Measurements from ENCODE around the gene ZNHIT3. TPM values are rescaled to one million over a fixed set of nuclear protein-coding genes. Genes with fewer than 3 reads are reported as not detected.

Gene ZNHIT3
- total RNA-seq, 1 donor from 2014 or later = 57.0 TPM

DNA sequence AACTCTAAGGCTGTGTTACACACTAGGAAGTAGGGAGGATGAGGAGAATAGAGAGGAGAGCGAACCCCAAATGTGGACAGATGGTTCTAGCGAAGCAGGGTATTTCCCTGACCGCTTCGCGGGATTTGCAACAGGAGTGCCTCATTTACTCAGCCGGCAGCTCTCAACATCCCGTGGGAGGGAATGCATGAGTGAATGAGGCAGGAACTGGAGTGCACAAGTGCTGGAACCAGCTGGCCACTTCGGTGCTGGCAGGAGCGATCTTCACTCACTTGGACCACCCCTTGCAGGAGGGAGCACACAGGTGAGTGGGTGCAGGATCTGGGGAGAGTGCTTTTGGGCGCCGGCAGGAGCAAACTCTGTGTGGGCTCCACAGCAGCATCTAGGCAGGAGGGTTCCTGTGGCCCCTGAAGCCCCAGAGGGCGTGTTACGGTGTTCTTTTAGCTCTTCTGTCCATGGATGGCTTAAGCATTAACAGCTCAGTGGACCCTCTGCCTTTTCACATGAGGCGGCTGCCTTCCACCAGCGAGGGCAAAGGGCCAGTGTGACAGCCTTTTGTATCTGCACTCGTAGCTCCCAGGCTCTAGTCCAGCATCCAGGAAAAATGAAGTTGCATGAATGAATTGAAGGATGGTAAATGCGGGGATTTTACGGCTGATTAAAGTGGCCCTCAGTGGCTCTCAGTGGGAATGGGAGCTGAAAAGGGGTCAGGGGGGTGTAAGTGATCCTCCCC lies 17.4 kb upstream of the ZNHIT3 start:
- Mint-ChIP-seq H3K36me3 (ENCODE audit: low read depth) (no peaks in the 10 kb centered on the region), H3K9me3 (no peaks in the 10 kb centered on the region), H3K27ac (ENCODE audit: unreplicated experiment) (no peak overlapping the region), H3K4me1 (no peaks in the 10 kb centered on the region), H3K4me3 (no peak overlapping the region), H3K27me3 (ENCODE audit: low read depth) (peaks cover 80% of the 10 kb centered on the region)
- TF ChIP-seq, protein P1, sequence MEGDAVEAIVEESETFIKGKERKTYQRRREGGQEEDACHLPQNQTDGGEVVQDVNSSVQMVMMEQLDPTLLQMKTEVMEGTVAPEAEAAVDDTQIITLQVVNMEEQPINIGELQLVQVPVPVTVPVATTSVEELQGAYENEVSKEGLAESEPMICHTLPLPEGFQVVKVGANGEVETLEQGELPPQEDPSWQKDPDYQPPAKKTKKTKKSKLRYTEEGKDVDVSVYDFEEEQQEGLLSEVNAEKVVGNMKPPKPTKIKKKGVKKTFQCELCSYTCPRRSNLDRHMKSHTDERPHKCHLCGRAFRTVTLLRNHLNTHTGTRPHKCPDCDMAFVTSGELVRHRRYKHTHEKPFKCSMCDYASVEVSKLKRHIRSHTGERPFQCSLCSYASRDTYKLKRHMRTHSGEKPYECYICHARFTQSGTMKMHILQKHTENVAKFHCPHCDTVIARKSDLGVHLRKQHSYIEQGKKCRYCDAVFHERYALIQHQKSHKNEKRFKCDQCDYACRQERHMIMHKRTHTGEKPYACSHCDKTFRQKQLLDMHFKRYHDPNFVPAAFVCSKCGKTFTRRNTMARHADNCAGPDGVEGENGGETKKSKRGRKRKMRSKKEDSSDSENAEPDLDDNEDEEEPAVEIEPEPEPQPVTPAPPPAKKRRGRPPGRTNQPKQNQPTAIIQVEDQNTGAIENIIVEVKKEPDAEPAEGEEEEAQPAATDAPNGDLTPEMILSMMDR (conservative IDR thresholded peaks at IDR 0.05) = no peak
- DNase-seq (ENCODE audit: low read depth, low spot score) = no peak

DNA sequence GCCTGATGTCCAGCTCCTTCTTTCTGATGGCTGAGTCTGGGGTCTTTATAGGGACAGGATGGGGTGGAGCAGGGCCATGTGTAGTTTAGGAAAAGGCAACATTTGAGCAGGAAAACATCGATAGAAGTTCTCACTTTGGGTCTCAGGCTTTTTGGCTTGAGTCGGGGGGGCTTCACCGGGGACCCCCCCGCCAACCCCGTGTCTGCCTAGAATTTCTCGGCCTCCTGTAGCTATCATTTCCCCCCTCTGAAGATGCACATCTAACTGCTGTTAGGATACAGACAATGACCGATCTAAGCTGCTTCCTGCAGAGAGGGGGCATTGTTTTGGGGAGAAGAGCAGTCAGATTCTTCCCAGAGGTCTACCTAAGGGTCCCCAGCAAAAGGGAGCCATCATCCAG lies 16.7 kb upstream of the ZNHIT3 start:
- DNase-seq (ENCODE audit: low read depth, low spot score) = no peak
- TF ChIP-seq, protein P1 (conservative IDR thresholded peaks at IDR 0.05) = no peak
- no peak overlapping the region for H3K4me3 Mint-ChIP-seq
- H3K27ac Mint-ChIP-seq (ENCODE audit: unreplicated experiment) = no peak overlapping the region
- H3K27me3 Mint-ChIP-seq (ENCODE audit: low read depth) = peaks cover 86% of the 10 kb centered on the region
- H3K9me3 Mint-ChIP-seq = no peaks in the 10 kb centered on the region
- H3K36me3 Mint-ChIP-seq (ENCODE audit: low read depth) = no peaks in the 10 kb centered on the region
- no peaks in the 10 kb centered on the region for H3K4me1 Mint-ChIP-seq

DNA sequence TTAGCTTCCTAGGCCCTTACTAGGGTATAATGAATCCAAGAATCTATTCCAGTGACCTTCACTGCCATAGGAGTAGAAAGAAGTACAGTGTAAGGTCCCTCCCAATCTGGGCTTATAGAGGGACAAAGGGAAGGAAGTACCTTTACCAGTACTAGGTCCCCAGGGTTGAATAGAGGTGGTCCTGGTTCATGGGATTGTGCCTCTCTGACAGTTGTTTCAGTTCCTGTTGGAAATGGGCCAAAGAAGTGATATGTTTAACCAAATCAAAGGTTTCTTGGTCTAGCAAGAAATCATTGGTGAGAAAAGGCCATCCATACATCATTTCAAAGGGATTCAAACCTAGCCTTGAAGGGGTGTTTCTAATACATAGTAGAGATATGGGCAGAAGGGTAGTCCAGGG lies 16.0 kb upstream of the ZNHIT3 start:
- H3K9me3 Mint-ChIP-seq = no peaks in the 10 kb centered on the region
- peaks cover 87% of the 10 kb centered on the region for H3K27me3 Mint-ChIP-seq (ENCODE audit: low read depth)

DNA sequence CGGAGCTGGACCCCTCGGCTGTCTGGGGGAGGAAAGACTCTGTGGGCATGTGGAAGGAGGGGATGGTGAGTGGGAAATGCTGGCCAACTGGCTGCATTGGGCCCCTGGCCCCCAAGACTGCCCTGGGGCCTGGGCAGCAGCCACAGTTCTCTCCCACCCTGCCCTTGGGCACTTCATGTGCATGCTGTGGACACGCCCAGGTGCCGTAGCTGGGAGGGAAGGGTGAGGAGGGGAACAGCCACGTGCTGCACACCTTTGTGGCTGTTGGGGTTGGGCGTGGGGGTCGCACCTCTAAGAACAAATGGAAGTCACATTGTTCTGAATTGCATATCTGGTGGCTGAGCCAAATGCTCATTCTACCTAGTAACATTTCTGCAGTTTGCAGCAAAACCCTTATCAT lies 11.9 kb upstream of the ZNHIT3 start:
- Mint-ChIP-seq H3K4me3 (no peak overlapping the region), H3K27me3 (ENCODE audit: low read depth) (peaks cover 91% of the 10 kb centered on the region), H3K4me1 (no peaks in the 10 kb centered on the region), H3K36me3 (ENCODE audit: low read depth) (no peaks in the 10 kb centered on the region), H3K9me3 (no peaks in the 10 kb centered on the region), H3K27ac (ENCODE audit: unreplicated experiment) (no peak overlapping the region)
- TF ChIP-seq, protein P1 (conservative IDR thresholded peaks at IDR 0.05) = no peak
- DNase-seq (ENCODE audit: low read depth, low spot score) = no peak

More for the DNA sequence above, 16.0 kb upstream of the ZNHIT3 start:
- H3K4me1 Mint-ChIP-seq = no peaks in the 10 kb centered on the region
- TF ChIP-seq, protein P1 (conservative IDR thresholded peaks at IDR 0.05) = no peak
- DNase-seq (ENCODE audit: low read depth, low spot score) = no peak
- H3K4me3 Mint-ChIP-seq = no peak overlapping the region
- no peaks in the 10 kb centered on the region for H3K36me3 Mint-ChIP-seq (ENCODE audit: low read depth)
- H3K27ac Mint-ChIP-seq (ENCODE audit: unreplicated experiment) = no peak overlapping the region

DNA sequence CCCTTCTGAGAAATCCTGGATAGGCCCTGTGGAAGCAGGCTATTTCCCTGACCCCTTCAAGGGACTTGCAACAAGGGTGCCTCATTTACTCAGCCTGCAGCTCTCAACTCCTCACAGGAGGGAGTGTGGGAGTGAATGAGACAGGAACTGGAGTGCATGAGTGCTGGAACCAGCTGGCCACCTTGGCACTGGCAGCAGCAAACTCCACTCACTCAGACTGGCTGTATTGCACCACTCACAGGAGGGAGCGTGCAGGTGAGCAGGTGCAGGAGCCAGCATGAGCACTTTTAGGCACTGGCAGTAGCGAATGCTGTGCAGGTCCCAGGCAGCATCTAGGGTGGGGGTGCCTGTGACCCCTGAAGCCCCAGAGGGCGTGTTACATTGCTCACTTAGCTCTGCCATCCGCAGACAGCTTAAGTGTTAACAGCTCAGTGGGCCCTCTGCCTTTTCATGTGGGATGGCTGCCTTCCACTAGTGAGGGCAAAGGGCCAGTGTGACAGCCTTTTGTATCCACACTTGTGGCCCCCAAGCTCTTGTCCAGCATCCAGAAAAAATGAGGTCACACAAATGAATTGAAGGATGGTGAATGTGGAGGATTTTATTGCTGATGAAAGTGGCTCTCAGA lies 11.0 kb upstream of the ZNHIT3 start:
- H3K27ac Mint-ChIP-seq (ENCODE audit: unreplicated experiment) = peak overlapping the region; percentile 75
- H3K4me1 Mint-ChIP-seq = no peaks in the 10 kb centered on the region
- no peak for DNase-seq (ENCODE audit: low read depth, low spot score)
- peaks cover 91% of the 10 kb centered on the region for H3K27me3 Mint-ChIP-seq (ENCODE audit: low read depth)
- no peak overlapping the region for H3K4me3 Mint-ChIP-seq
- TF ChIP-seq, protein P1 (conservative IDR thresholded peaks at IDR 0.05) = no peak
- no peaks in the 10 kb centered on the region for H3K36me3 Mint-ChIP-seq (ENCODE audit: low read depth)
- no peaks in the 10 kb centered on the region for H3K9me3 Mint-ChIP-seq
